Gastrocnemius medialis (tissue), 4 donors: ENCODE data around the gene CDH23. TPM values are rescaled to one million over a fixed set of nuclear protein-coding genes. Genes with fewer than 3 reads are reported as not detected.

Experiments
- ATAC-seq, 2 donors: fragments of 150-250 bp; one replicate each; pipeline ENCODE4 v1.9.1; 2016
- DNase-seq, 2 donors: peaks; one replicate each; pipeline ENCODE4 v3.0.0-alpha.2; 2019
- H3K27ac ChIP-seq, 4 donors: fragments of 200-600 bp; sonication (generic); 1 replicate in 1 of 4; 2 replicates in 3 of 4; pipeline ENCODE4 v1.5.1; 2016 to 2018; ENCODE audit warnings: mild to moderate bottlenecking in 2 of 4, moderate library complexity in 1 of 4
- H3K27me3 ChIP-seq, 3 donors: fragments of 200-600 bp; sonication (generic) in 2 of 3; 1 replicate in 1 of 3; 2 replicates in 2 of 3; pipeline versions ENCODE4 v1.5.1 to v1.6.0; 2016 to 2019; ENCODE audit warnings: mild to moderate bottlenecking in 1 of 3, moderate library complexity in 1 of 3
- H3K36me3 ChIP-seq, 2 donors: fragments of 200-600 bp; sonication (generic) in 1 of 2; one replicate each; pipeline ENCODE4 v1.5.1; 2017 to 2018
- H3K4me1 ChIP-seq, 2 donors: fragments of 200-600 bp; sonication (generic) in 1 of 2; one replicate each; pipeline ENCODE4 v1.5.1; 2016 to 2017; ENCODE audit warnings: mild to moderate bottlenecking in 2 of 2
- H3K4me3 ChIP-seq, 4 donors: fragments of 200-600 bp; sonication (generic) in 3 of 4; 1 replicate in 1 of 4; 2 replicates in 3 of 4; pipeline ENCODE4 v1.5.1; 2016 to 2019; ENCODE audit warnings: mild to moderate bottlenecking in 2 of 4
- H3K9me3 ChIP-seq, 3 donors: fragments of 200-600 bp; sonication (generic) in 2 of 3; 1 replicate in 1 of 3; 2 replicates in 2 of 3; pipeline ENCODE4 v1.5.1; 2016 to 2019
- POLR2A ChIP-seq, 2 donors: fragments of 450-650 bp; IDR thresholded peaks; one replicate each; pipeline ENCODE4 v1.6.1; 2017; ENCODE audit warnings: antibody characterized with exemption in 2 of 2, mild to moderate bottlenecking in 2 of 2, moderate library complexity in 2 of 2
- in situ Hi-C, 4 donors: fragments of 200-750 bp; cut with MboI; loops; one replicate each; pipeline versions ENCODE4 v1.15.0 to v1.8.0; 2017; ENCODE audit warnings: low sequenced_read_pairs in 4 of 4
- intact Hi-C: fragments of 100-400 bp; cut with DNase I; formaldehyde crosslinking; loops from one replicate; pipeline ENCODE4 v1.15.1; 2023; ENCODE audit warnings: low total_unique reads
- total RNA-seq, 4 donors: library from RNA; depleted of rRNA; stranded (reverse); fragments of >200 nt; gene quantifications; one replicate each; pipeline versions ENCODE4 v1.1.0 to v1.2.3, GENCODE V29; 2016
- TF ChIP-seq, protein P1 (sequence below), 5 experiments: fragments of 450-650 bp in 3 of 5; fragments of 200-600 bp in 2 of 5; sonication (generic) in 2 of 5; IDR thresholded peaks in 4 of 5; conservative IDR thresholded peaks in 1 of 5; 1 replicate in 4 of 5; 2 replicates in 1 of 5; pipeline ENCODE4 v1.5.1; 2016 to 2019; ENCODE audit warnings: antibody characterized with exemption in 5 of 5, mild to moderate bottlenecking in 3 of 5, moderate library complexity in 3 of 5

Gene CDH23
- total RNA-seq, 4 donors from 2014 or later: 0.53 to 1.8 (median 1.2) TPM

DNA sequence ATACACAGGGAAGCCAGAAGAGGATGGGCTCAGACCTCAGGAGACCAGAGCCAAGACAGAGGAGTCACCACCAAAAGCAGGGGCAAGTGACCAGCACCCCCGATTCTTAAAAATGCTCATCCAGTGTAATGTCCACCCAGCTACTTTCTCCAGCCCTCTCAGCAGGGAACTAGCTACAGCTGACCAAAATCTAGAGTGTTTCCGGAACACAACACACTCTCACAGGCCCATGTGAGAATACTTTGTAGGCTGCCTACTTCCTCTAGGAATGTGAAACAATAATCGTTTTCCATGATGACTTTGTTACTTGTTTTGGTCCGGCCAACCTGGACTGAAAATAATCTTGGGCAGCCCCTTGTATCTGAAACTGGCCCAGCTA, 439.9 kb downstream of the CDH23 start:
- Histone ChIP-seq H3K4me3 (peak overlapping the region in 2 of 4 donors; percentile 7 to 28), H3K4me1 (peaks cover 77 to 79% of the 10 kb centered on the region in 2 donors), H3K27ac (peak overlapping the region; percentile 81 to 99 (median 97)), H3K36me3 (peaks cover 0 to 24% of the 10 kb centered on the region in 2 donors), H3K27me3 (no peaks in the 10 kb centered on the region), H3K9me3 (no peaks in the 10 kb centered on the region)
- in situ Hi-C loops (loop anchor here in 3 of 4 donors (5.0 to 10.0 kb wide), 2 partner anchors 56 to 58 kb away; no protein-coding TSS in a partner anchor), intact Hi-C loops (loop anchor here (2.0 kb wide), 1 partner anchor 52 kb away; no protein-coding TSS in a partner anchor)
- DNase-seq (no peak), ATAC-seq (peak; percentile 18 to 27)
- no peak for TF ChIP-seq POLR2A (IDR thresholded peaks at IDR 0.05)
- TF ChIP-seq, protein P1, sequence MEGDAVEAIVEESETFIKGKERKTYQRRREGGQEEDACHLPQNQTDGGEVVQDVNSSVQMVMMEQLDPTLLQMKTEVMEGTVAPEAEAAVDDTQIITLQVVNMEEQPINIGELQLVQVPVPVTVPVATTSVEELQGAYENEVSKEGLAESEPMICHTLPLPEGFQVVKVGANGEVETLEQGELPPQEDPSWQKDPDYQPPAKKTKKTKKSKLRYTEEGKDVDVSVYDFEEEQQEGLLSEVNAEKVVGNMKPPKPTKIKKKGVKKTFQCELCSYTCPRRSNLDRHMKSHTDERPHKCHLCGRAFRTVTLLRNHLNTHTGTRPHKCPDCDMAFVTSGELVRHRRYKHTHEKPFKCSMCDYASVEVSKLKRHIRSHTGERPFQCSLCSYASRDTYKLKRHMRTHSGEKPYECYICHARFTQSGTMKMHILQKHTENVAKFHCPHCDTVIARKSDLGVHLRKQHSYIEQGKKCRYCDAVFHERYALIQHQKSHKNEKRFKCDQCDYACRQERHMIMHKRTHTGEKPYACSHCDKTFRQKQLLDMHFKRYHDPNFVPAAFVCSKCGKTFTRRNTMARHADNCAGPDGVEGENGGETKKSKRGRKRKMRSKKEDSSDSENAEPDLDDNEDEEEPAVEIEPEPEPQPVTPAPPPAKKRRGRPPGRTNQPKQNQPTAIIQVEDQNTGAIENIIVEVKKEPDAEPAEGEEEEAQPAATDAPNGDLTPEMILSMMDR (IDR thresholded peaks at IDR 0.05 in 4 of 5, conservative IDR thresholded peaks at IDR 0.05 in 1 of 5): no peak

GRCh38 chr10:71837098-71837827, 440.5 kb downstream of the CDH23 start:
- no peaks in the 10 kb centered on the region for H3K27me3 ChIP-seq
- ATAC-seq (peak; percentile 42 to 53), DNase-seq (peak in 1 of 2 donors; percentile 54)
- no peaks in the 10 kb centered on the region for H3K9me3 ChIP-seq
- peak overlapping the region in 2 of 4 donors; percentile 7 to 17 for H3K4me3 ChIP-seq
- peaks cover 82 to 86% of the 10 kb centered on the region in 2 donors for H3K4me1 ChIP-seq
- H3K36me3 ChIP-seq: peaks cover 0 to 17% of the 10 kb centered on the region in 2 donors
- intact Hi-C loops: loop anchor here (1.0 to 2.0 kb wide), 2 partner anchors 52 to 59 kb away; no protein-coding TSS in a partner anchor
- TF ChIP-seq, protein P1 (IDR thresholded peaks at IDR 0.05 in 4 of 5, conservative IDR thresholded peaks at IDR 0.05 in 1 of 5): peak; percentile 64 to 79 (median 73)
- no peak for TF ChIP-seq POLR2A (IDR thresholded peaks at IDR 0.05)
- peak overlapping the region; percentile 81 to 99 (median 97) for H3K27ac ChIP-seq
- in situ Hi-C loops: loop anchor here in 3 of 4 donors (5.0 to 10.0 kb wide), 2 partner anchors 55 to 58 kb away; no protein-coding TSS in a partner anchor

- Histone ChIP-seq H3K4me1 (peaks cover 85 to 93% of the 10 kb centered on the region in 2 donors), H3K27me3 (no peaks in the 10 kb centered on the region), H3K9me3 (no peaks in the 10 kb centered on the region), H3K27ac (peak overlapping the region; percentile 81 to 99 (median 97)), H3K4me3 (peak overlapping the region in 1 of 4 donors; percentile 7), H3K36me3 (peaks cover 0 to 7% of the 10 kb centered on the region in 2 donors)
- in situ Hi-C loops (loop anchor here in 3 of 4 donors (5.0 to 10.0 kb wide), 2 partner anchors 54 to 56 kb away; no protein-coding TSS in a partner anchor), intact Hi-C loops (no loop called here)
- ATAC-seq (peak; percentile 15 to 24), DNase-seq (peak; percentile 52 to 60)
- TF ChIP-seq POLR2A (IDR thresholded peaks at IDR 0.05): no peak
- TF ChIP-seq, protein P1 (IDR thresholded peaks at IDR 0.05 in 4 of 5, conservative IDR thresholded peaks at IDR 0.05 in 1 of 5): no peak
Measured at GRCh38 chr10:71838264-71839211, 441.8 kb downstream of the CDH23 start.

GRCh38 chr10:71840177-71840957, 443.6 kb downstream of the CDH23 start:
- in situ Hi-C loops: loop anchor here in 1 of 4 donors (5.0 kb wide), 1 partner anchor 47 kb away; no protein-coding TSS in a partner anchor
- H3K4me1 ChIP-seq: peaks cover 99 to 100% of the 10 kb centered on the region in 2 donors
- H3K36me3 ChIP-seq: no peaks in the 10 kb centered on the region
- ATAC-seq (no peak), DNase-seq (peak in 1 of 2 donors; percentile 50)
- no peaks in the 10 kb centered on the region for H3K9me3 ChIP-seq
- peak overlapping the region; percentile 94 to 99 (median 97) for H3K27ac ChIP-seq
- H3K4me3 ChIP-seq: no peak overlapping the region
- intact Hi-C loops: no loop called here
- no peaks in the 10 kb centered on the region for H3K27me3 ChIP-seq
- TF ChIP-seq, protein P1 (IDR thresholded peaks at IDR 0.05 in 4 of 5, conservative IDR thresholded peaks at IDR 0.05 in 1 of 5): no peak
